Measurements from ENCODE around the gene CUX1. TPM values are rescaled to one million over a fixed set of nuclear protein-coding genes. Genes with fewer than 3 reads are reported as not detected.

CUX1 gene
- total and polyA plus RNA-seq, 2 of the 13 experiments (the other 11 are each of a cell fraction or from before 2014, with no cell fraction given): 13.7 to 14.9 TPM

GRCh38 chr7:101856473-101857357 lies 39.3 kb downstream of the CUX1 start (continued):
- 0 out of 2 replicates have a peak, but pooled peaks have one; percentile 49 for TF ChIP-seq ATF7-NPFF (CRISPR knock-in tag; IDR thresholded peaks at IDR 0.05; ENCODE audit: low read depth)
- TF ChIP-seq, protein P1, sequence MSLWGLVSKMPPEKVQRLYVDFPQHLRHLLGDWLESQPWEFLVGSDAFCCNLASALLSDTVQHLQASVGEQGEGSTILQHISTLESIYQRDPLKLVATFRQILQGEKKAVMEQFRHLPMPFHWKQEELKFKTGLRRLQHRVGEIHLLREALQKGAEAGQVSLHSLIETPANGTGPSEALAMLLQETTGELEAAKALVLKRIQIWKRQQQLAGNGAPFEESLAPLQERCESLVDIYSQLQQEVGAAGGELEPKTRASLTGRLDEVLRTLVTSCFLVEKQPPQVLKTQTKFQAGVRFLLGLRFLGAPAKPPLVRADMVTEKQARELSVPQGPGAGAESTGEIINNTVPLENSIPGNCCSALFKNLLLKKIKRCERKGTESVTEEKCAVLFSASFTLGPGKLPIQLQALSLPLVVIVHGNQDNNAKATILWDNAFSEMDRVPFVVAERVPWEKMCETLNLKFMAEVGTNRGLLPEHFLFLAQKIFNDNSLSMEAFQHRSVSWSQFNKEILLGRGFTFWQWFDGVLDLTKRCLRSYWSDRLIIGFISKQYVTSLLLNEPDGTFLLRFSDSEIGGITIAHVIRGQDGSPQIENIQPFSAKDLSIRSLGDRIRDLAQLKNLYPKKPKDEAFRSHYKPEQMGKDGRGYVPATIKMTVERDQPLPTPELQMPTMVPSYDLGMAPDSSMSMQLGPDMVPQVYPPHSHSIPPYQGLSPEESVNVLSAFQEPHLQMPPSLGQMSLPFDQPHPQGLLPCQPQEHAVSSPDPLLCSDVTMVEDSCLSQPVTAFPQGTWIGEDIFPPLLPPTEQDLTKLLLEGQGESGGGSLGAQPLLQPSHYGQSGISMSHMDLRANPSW (CRISPR knock-in tag; IDR thresholded peaks at IDR 0.05; ENCODE audit: borderline replicate concordance): peak; percentile 57; the same call in 1 of the 2 replicates
- TF ChIP-seq SMYD3 (CRISPR knock-in tag; IDR thresholded peaks at IDR 0.05): no peak
- no peak for TF ChIP-seq ZNF800 (CRISPR knock-in tag; IDR thresholded peaks at IDR 0.05)
- no peak for TF ChIP-seq ZNF333 (CRISPR knock-in tag; IDR thresholded peaks at IDR 0.05; ENCODE audit: borderline replicate concordance)
- peak; percentile 70 for TF ChIP-seq ZNF784 (CRISPR knock-in tag; IDR thresholded peaks at IDR 0.05; ENCODE audit: borderline replicate concordance)
- TF ChIP-seq SP1 (IDR thresholded peaks at IDR 0.05): no peak
- no peak; the same call in 1 of the 2 replicates for TF ChIP-seq SP1 (CRISPR knock-in tag; IDR thresholded peaks at IDR 0.05)
- peak; percentile 56 for TF ChIP-seq FOSL2 (CRISPR knock-in tag; IDR thresholded peaks at IDR 0.05)
- no peak for TF ChIP-seq ZNF20 (CRISPR knock-in tag; IDR thresholded peaks at IDR 0.05)
- TF ChIP-seq ZNF569 (CRISPR knock-in tag; IDR thresholded peaks at IDR 0.05; ENCODE audit: borderline replicate concordance): no peak
- TF ChIP-seq ZSCAN12 (CRISPR knock-in tag; IDR thresholded peaks at IDR 0.05): no peak; the same call in 1 of the 2 replicates
- TF ChIP-seq, protein P2, sequence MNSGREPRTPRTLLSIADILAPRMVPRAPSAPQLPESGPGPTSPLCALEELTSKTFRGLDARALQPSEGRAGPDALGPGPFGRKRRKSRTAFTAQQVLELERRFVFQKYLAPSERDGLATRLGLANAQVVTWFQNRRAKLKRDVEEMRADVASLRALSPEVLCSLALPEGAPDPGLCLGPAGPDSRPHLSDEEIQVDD (CRISPR knock-in tag; IDR thresholded peaks at IDR 0.05; ENCODE audit: borderline replicate concordance): no peak; the same call in 1 of the 2 replicates
- no peak for TF ChIP-seq ZNF83 (CRISPR knock-in tag; IDR thresholded peaks at IDR 0.05; ENCODE audit: borderline replicate concordance)
- TF ChIP-seq TBL1XR1 (IDR thresholded peaks at IDR 0.05; ENCODE audit: borderline replicate concordance, low read length, partially characterized antibody): peak; percentile 37
- TF ChIP-seq TRIM22 (IDR thresholded peaks at IDR 0.05): no peak
- TF ChIP-seq CTCF (CRISPR knock-in tag; IDR thresholded peaks at IDR 0.05): peak; percentile 77
- peak in 1 of 2 experiments; percentile 50; a peak in 2 of 4 replicates for TF ChIP-seq KLF16 (CRISPR knock-in tag; IDR thresholded peaks at IDR 0.05)
- TF ChIP-seq CENPX (CRISPR knock-in tag; IDR thresholded peaks at IDR 0.05): no peak
